ENCODE results near the gene FUT9.
"Not testable (repeated sequence)": the region's sequence is repeated elsewhere in the genome, so short reads cannot be mapped to it uniquely, and the experiment has no call there.

The FUT9 gene

GRCh38 chr6:96186516-96187195 lies 170.9 kb downstream of the FUT9 start:
- DNase-seq (ENCODE audit: low read depth), result no peak

- DNase-seq (ENCODE audit: low read depth), result no peak
Observed at GRCh38 chr6:96194675-96195074, 178.9 kb downstream of the FUT9 start.

- no peak for DNase-seq (ENCODE audit: low read depth)
Observed at GRCh38 chr6:96195272-96195671, 179.5 kb downstream of the FUT9 start.

- DNase-seq (ENCODE audit: low read depth), result no peak
Observed at GRCh38 chr6:96196633-96197032, 180.9 kb downstream of the FUT9 start.

- DNase-seq (ENCODE audit: low read depth), result no peak
Observed at GRCh38 chr6:96197241-96197640, 181.5 kb downstream of the FUT9 start.

DNA sequence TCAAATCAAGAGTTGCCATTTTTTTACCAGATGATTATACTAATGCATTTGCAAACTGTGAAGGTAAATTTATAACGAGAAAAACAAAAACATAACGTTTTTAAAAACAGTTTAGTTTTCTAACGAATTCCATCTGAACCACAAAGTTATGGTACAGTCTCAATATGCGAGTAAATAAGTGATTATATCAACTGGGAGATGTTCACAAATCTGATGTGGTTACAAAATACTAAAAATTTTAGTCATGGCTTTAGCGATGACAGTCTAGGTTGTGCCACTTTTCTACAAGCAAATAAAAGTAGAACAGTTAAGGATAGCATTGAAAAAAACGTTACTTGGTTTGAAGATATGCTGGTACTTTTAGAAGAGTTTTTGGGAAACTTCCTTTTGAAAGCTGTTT lies 186.8 kb downstream of the FUT9 start:
- DNase-seq (ENCODE audit: low read depth), result no peak

- no peak for DNase-seq (ENCODE audit: low read depth)
Observed at GRCh38 chr6:96211341-96211740, 195.6 kb downstream of the FUT9 start.

GRCh38 chr6:96212066-96212465 lies 196.3 kb downstream of the FUT9 start:
- DNase-seq (ENCODE audit: low read depth), result no peak

GRCh38 chr6:96213784-96214183 lies 198.0 kb downstream of the FUT9 start:
- DNase-seq (ENCODE audit: low read depth), result no peak

GRCh38 chr6:96223695-96224094 lies 207.9 kb downstream of the FUT9 start:
- no peak for DNase-seq (ENCODE audit: low read depth)

DNA sequence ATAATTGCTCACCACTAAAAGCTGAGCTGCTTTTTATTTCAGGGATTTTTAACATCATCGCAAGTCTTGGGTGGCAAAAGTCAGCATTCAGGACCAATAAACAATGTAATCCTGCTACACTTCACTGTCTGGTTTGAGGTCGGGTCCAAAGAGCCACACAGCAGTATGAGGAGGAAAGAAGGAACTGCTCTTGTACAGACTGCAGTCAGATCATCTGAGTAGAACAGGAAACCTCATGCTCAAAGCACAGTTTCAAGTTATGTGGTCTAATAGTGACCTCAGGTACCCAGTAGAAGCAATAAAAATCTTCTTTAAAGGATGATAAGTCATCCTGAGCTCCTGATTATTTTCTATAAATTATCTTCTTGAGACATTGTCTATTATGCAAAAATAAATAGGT lies 211.4 kb downstream of the FUT9 start:
- no peak for DNase-seq (ENCODE audit: low read depth)

DNA sequence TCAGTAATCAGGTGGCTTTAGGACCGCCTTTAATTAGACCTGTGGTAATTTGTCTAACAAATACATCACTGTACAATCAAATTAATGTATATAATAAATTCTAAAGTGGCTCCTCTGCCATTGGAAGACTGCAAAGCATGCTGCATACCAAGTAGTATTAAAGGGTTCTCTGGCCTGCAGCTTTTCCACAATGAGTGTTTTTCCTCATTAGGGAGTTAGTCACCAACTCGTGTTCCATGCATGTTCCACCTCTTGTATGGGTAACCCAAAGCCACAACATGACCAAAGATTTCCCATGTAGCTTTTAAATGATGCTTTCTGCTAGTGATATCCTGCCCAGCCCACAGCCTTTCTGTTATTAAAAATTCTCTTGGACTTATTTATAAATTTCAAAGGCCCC lies 218.7 kb downstream of the FUT9 start:
- DNase-seq (ENCODE audit: low read depth), result no peak

- DNase-seq (ENCODE audit: low read depth), result no peak
Observed at GRCh38 chr6:96235927-96236326, 220.2 kb downstream of the FUT9 start.

DNA sequence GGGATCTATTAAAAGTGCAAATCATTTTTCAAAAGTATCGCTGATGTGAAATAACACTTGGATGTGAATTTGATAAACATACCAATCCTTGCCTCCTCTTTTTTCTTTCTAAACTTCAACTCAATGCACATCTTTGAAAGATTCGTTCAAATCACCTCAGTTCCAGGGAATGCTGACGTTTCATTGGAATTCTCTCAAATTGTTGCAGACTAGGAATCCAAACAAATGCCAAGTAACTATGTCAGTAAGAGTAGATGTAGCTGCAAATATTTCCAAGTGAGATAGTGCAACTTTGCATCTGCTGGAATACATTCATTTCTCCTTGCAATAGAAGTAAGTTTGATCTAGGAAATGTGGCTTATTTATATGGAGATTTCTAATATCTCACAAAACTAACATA lies 220.7 kb downstream of the FUT9 start:
- DNase-seq (ENCODE audit: low read depth), result no peak

DNA sequence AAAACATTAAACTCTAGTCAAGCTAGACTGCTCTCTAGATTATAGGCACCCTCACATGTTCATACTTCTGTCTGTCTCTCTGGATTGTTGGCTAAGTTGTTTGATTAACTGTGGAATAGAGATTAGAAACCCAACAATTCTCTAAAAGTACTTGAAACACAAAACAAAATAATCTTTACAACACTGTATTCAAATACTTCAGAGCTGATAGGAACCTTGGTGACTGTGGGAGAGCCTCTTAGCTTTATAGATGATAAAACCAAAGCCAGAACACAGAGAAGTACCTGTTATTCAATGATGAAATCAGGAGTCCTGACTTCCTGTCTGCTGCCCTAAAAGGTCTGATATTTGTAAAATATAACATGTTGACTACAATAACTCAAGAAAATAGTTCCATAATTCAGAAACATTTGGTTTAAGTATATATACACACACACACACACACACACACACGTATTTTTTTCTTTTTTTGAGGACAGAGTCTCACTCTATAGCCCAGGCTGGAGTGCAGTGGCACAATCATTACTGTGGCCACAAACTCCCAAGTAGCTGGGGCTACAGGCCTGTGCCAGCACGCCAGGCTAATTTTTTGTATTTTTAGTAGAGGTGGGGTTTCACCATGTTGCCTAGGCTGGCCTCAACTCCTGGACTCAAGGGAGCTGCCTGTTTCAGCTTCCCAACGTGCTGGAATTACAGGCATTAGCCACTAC lies 222.0 kb downstream of the FUT9 start:
- DNase-seq (ENCODE audit: low read depth), result no peak

GRCh38 chr6:96246563-96246962 lies 230.8 kb downstream of the FUT9 start:
- DNase-seq (ENCODE audit: low read depth), result no peak

DNA sequence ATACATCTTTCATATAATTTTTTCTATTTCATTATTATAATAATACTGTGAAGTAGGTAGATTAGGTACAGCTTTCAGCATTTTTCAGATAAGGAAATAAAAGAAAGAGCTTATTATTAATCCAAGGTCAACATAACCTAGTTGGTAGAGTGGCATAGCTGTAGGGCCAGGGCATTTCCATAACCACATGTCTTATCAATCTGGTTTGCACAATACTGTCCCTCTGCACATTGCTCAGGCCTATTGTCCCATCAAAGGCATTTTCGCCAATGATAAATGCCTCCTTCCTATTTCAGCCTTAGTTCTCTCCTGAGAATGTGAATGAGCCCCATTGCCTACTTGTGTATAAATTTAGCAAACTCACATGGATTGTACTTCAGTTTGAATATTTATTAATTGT lies 234.0 kb downstream of the FUT9 start:
- DNase-seq (ENCODE audit: low read depth), result no peak

- DNase-seq (ENCODE audit: low read depth), result no peak
Observed at GRCh38 chr6:96257751-96258150, 242.0 kb downstream of the FUT9 start.

- not testable (repeated sequence) for DNase-seq (ENCODE audit: low read depth)
Observed at GRCh38 chr6:96260787-96261430, 245.1 kb downstream of the FUT9 start.
